GM21526 (cell line): Measurements from ENCODE around the gene SDR39U1.
"Not testable (repeated sequence)": the region's sequence is repeated elsewhere in the genome, so short reads cannot be mapped to it uniquely, and the experiment has no call there.

Experiments used
- ATAC-seq: cut with Tn5 transposase; IDR thresholded peaks from one replicate; pipeline ENCODE4 v1.9.1; 2021; ENCODE audit warnings: moderate library complexity; ENCODE audit not compliant: unreplicated experiment, low FRiP score

Gene SDR39U1

GRCh38 chr14:24442240-24443052 is at the start of gene SDR39U1:
Gene SDR39U1 (minus strand): TSS chr14:24442776. CDS start chr14:24442769, 7 bp downstream.
- ATAC-seq = peak; percentile 88

DNA sequence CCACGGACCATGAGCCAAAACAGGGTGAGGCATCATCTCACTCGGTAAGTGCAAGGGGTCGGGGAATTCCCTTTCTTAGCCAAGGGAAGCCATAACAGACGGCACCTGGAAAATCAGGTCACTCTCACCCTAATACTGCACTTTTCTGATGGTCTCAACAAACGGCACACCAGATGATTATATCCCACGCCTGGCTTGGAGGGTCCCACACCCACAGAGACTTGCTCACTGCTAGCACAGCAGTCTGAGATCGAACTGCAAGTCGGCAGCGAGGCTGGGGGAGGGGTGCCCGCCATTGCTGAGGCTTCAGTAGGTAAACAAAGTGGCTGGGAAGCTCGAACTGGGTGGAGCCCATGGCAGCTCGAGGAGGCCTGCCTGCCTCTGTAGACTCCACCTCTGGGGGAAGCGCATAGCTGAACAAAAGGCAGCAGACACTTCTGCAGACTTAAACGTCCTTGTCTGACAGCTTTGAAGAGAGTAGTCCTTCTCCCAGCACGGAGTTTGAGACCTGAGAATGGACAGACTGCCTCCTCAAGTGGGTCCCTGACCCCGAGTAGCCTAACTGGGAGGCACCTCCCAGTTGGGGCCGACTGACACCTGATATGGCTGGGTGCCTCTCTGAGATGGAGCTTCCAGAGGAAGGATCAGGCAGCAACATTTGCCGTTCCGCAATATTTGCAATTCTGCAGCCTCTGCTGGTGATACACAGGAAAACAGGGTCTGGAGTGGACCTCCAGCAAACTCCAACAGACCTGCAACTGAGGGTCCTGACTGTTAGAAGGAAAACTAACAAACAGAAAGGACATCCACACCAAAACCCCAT is 49.2 kb upstream of the SDR39U1 start:
- ATAC-seq = not testable (repeated sequence)

GRCh38 chr14:24483604-24484252 is 41.2 kb upstream of the SDR39U1 start:
- no peak for ATAC-seq

DNA sequence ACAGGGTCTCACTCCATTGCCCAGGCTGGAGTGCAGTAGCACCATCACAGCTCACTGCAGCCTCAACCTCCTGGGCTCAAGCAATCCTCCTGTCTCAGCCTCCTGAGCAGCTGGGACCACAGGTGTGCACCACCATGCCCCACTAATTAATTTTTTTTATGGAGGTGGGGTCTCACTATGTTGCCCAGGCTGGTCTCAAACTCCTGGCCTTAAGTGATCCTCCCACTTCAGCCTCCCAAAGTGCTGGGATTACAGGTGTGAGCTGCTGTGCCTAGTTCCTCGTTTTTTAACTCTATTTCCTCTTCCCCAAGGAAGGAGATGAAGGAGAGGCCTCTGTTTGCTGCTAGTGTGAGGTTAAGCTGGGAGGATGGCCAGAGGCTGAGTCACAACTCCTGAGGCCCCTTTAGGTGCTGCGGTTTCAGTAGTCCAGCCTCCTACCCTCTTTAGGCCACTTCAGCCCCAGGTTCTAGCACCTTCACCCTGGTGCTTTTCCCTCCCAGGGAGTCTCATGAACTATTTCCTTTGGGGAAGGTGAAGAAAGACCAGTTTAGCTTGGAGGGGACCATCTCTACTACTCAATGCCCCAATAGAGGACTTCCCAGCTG is 40.2 kb upstream of the SDR39U1 start:
- ATAC-seq = not testable (repeated sequence)

DNA sequence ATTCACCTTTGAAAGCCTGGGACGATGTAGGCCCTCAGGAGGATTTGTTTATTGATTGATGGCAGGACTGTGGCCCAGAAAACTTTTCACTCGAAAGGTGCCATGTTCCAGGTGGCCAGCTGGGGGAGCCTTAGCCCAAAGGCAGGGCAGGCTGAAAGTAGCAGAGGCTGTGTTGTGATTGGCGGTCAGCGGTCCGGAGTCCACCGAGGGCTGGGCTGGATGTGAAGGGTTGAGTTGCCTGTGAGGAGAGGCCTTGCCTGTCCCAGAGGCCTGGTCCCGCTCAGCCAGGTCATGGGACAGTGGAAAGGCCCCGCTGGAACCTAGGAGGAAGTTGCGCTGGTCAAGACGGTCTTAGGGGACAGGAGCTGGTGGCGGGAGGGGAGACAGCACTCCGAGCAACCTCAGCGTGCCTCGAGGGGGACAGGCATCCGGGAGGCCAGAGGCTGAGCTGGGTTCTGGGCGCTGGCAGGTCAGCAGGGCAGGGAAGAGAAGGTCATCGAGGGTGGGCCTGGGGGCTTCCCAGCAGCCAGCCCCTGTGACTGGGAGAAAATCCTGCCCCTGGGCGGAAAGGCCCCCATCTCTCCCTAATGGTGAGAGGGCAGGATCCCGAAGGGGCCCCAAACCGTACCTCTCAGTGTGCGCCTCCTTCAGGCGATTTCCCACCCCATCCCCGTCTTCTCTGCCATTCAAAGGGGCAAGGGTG is 39.2 kb upstream of the SDR39U1 start:
- ATAC-seq = peak; percentile 76

DNA sequence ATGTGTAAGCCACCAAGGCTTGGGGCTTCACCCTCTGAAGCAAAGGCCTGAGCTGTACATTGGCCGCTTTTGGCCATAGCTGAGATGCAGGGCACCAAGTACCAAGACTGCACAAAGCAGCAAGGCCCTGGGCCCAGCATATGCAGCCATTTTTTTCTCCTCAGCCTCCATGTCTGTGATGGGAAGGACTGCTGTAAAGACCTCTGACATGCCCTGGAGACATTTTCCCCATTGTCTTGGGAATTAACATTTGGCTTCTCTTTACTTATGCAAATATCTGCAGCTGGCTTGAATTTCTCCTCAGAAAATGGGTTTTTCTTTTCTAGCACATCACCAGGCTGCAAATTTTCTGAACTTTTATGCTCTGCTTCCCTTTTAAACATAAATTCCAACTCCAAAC is 37.4 kb upstream of the SDR39U1 start:
- ATAC-seq = not testable (repeated sequence)

DNA sequence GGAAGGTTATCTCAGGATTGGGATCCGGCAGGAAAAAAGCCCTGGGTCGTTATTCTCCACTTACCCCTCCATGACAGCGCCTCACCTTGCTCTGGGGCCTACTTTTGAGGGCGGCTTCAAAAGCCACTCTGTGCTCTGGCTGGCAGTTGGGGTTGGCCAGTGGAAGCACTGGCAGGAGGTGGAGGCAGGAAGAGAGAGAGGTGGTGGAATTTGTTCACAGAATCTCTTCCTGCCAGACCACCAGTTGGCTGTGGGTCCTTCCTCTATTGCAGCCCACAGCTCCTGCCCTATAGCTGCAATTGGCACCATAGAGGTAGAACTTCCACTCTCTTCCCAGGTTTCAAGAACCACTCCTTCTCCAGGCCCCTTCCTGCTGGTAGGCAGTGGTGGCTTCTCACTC is 32.7 kb upstream of the SDR39U1 start:
- ATAC-seq = no peak

DNA sequence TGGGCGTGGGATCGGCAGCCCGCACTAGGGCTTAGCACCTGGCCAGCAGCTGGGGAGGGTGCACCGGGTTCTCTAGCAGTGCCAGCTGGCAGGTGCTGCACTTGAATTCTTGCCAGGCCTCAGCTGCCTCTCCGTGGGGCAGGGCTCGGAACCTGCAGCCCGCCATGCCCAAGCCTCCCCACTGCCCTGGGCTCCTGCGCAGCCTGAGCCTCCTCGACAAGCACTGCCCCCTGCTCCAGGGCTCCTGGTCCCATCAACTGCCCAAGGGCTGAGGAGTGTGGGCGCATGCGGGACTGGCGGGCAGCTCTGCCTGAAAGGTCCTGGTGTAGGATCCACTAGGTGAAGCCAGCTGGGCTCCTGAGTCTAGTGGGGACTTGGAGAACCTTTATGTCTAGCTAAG is 30.6 kb upstream of the SDR39U1 start:
- no peak for ATAC-seq

DNA sequence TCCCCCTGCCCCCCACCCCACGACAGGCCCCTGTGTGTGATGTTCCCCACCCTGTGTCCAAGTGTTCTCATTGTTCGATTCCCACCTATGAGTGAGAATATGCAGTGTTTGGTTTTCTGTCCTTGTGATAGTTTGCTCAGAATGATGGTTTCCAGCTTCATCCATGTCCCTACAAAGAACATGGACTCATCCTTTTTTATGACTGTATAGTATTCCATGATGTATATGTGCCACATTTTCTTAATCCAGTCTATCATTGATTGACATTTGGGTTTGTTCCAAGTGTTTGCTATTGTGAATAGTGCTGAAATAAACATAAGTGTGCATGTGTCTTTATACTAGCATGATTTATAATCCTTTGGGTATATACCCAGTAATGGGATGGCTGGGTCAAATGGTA is 27.9 kb upstream of the SDR39U1 start:
- not testable (repeated sequence) for ATAC-seq

GRCh38 chr14:24465805-24466204 is 23.2 kb upstream of the SDR39U1 start:
- no peak for ATAC-seq

DNA sequence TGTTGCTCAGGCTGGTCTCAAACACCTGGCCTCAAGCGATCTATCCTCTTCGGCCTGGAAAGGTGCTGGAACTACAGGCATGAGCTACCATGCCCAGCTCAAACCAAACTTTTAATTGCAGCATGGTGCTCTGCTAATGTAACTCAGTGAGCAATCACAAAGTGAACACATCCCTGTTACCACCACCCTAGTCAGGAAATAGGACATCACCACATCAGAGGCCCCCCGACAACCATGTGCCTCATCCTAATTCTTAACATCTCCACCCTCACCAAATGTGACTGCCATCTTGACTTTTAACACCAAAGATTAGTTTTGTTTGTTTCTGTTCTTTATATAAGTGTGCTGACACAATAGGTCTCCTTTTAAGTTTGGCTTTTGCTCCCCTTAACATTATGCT is 22.8 kb upstream of the SDR39U1 start:
- ATAC-seq = no peak

GRCh38 chr14:24463884-24464785 is 21.6 kb upstream of the SDR39U1 start:
- ATAC-seq = no peak

DNA sequence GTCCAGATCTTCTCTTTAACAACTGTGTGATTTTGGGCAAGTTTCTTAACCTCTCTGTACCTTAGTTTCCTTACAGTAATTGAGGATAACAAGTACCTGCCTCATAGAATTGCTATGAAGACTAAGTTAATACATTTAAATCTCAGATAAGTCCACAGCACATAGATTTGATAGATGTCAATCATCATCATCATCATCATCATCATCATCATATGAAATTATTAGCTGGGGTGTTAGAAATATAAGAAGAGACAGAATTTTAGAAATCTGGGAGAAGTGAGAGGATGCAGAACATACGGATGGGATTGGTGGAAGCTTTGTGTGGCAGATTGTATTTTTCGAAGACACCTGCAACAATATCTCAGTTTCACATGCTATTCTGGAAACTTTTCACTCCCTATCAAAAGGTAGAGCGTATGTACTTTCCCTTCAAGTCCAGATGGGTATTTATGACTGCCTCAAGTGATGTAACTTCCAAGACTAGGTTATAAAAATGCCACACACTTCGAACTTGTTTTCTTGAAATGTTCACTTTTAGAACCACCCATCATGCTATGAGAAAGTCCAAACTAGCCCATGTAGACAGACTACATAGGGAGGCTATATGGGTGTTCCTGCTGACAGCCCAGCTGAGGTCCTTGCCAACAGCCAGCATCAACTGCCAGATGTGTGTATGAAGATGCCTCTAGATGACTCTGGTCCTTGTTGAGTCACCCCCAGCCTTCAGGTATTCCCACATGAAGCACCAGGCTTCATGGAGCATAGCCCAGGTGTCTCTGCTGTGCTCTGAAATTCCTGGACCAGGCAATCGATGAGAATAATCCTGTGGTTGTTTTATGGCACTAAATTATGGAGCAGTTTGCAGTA is 20.7 kb upstream of the SDR39U1 start:
- no peak for ATAC-seq

GRCh38 chr14:24461336-24461735 is 18.8 kb upstream of the SDR39U1 start:
- no peak for ATAC-seq

- no peak for ATAC-seq
Observed at GRCh38 chr14:24459331-24459730, 16.8 kb upstream of the SDR39U1 start.

DNA sequence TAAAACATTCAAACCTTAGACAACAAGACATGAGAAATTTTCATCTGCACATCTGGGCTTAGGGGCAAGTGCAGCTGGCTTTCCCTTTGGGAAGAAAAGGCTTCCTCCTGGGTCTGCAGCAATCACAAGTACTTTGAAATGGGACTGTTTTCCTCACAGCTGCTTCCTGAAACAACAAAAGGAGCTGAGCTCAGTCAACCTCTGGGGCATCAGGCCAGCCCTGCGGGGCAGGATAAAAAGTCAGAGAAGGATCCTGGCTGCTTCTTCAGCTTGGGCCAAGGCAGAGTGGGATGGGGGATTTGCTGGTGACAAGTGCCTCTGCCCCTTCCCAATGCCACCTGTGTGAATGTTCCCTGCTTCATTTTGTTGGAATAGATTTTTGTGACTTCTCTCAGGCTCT is 16.2 kb upstream of the SDR39U1 start:
- ATAC-seq = no peak

DNA sequence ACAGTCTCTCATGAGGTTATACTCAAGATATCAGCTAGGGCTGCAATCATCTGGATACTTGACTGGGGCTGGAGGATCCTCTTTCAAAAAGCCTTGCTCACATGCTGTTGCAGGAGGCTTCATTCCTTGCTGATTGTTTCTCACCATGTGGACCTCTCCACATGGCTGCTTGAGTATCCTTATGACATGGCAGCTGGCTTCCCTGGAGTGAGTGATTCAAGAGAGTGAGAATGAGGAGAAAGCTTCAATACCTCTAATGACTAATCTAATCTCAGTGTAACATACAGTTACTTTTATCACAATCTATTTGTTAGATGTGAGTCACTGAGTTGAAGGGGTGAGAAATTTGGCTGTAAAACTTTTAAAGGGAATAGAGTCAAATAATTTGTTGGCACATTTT is 14.4 kb upstream of the SDR39U1 start:
- ATAC-seq = no peak

- not testable (repeated sequence) for ATAC-seq
Observed at GRCh38 chr14:24450828-24451227, 8.3 kb upstream of the SDR39U1 start.
